GM18907 (cell line): ENCODE data around the gene PPA1.
"Not testable (repeated sequence)": the region's sequence is repeated elsewhere in the genome, so short reads cannot be mapped to it uniquely, and the experiment has no call there.

Source experiments
- ATAC-seq: cut with Tn5 transposase; IDR thresholded peaks from one replicate; pipeline ENCODE4 v1.9.1; 2021; ENCODE audit warnings: mild to moderate bottlenecking, moderate library complexity; ENCODE audit not compliant: unreplicated experiment

PPA1 gene

GRCh38 chr10:70222340-70222794 is 10.9 kb downstream of the PPA1 start:
- ATAC-seq = no peak

GRCh38 chr10:70221030-70221429 is 12.2 kb downstream of the PPA1 start:
- ATAC-seq = no peak

- ATAC-seq = no peak
Observed at GRCh38 chr10:70212879-70213278, 20.4 kb downstream of the PPA1 start.

DNA sequence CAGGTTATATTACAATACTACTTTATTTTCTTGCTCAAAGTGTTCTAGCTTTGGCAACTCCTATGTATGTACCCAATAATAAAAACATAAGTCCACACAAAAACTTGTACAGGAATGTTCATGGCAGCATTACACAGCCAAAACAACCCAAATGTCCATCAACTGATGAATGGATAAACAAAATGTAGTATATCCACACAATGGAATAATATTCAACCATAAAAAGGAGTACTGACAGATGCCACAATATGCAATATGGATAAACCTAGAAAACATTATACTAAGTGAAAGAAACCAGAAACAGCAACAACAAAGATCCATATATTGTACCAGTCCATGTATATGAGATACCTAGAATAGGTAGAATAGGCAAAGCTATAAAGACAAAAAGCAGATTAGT is 21.0 kb downstream of the PPA1 start:
- ATAC-seq = no peak

DNA sequence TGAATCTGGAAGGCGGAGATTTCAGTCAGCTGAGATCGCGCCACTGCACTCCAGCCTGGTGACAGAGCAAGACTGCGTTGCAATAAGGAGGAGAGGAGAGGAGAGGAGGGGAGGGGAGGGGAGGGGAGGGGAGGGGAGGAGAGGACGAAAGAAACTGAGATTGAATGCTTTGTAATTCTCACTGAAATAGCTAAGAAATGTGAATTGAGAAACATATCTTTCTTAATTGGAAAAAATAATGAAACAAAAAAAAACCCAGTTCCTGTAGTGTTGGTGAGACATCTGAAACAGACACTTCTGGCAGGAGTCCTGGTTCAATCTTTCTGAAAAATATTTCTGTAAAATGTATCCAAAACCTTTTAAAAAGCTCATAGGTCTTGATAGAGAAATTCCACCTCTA is 26.5 kb downstream of the PPA1 start:
- ATAC-seq = no peak

- no peak for ATAC-seq
Observed at GRCh38 chr10:70201105-70201504, 32.1 kb downstream of the PPA1 start.

- no peak for ATAC-seq
Observed at GRCh38 chr10:70198696-70199466, 34.3 kb downstream of the PPA1 start.

GRCh38 chr10:70197235-70197945 is 35.8 kb downstream of the PPA1 start:
- no peak for ATAC-seq

- no peak for ATAC-seq
Observed at GRCh38 chr10:70193391-70193844, 39.8 kb downstream of the PPA1 start.

- no peak for ATAC-seq
Observed at GRCh38 chr10:70192326-70192968, 40.8 kb downstream of the PPA1 start.

DNA sequence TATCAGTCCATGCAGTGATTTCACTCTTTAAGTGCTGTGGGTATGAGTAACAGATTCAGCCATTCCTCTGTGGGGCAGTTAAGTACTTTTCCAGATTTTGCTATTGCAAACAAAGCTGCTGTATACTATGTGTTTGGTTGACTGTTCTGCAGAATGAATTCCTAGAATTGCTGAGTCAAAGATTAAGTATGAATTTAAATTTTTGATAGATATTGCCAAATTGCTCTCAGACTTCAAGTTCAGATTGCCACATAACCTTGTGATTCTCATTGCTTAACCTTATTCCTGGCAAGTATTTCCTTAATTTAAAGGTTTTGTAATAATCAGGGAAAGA is 41.3 kb downstream of the PPA1 start:
- ATAC-seq = no peak

- ATAC-seq = no peak
Observed at GRCh38 chr10:70191161-70191971, 41.9 kb downstream of the PPA1 start.

DNA sequence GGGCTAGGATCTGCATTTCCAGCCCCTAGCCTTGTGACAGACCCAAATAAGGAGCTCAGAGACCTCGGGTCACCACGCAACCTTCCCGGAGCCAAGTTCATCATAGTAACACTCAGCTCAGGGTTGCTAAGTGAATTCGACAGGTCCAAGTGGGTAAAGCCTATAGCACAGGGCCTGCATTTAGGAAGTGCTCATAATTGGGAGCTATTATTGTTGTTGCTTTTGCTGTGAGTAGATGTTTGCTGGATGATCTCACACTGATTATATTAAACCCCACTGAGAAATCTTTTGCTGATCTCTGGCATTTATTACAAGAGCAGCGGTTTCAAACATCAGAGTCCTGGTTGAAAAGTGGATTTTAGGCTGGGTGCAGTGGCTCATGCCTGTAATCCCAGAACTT is 42.6 kb downstream of the PPA1 start:
- no peak for ATAC-seq

DNA sequence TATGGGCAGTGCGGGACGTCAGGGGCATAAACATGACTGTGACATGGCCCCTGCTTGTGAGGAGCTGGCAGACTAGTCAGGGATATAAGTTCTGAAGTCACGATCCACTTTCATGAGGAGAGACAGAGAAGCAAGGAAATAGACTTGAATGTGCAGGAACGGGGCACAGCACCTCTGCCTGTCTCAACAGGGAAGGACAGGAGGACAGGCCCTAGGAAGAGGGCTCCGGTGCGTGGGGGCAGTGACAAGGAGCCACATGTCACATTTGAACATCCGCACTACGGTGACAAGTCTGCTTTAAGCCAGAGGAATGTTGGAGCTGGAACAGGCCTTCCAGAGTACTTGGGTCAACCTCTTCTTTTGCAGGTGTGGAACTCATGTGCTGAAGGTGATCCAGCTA is 43.1 kb downstream of the PPA1 start:
- ATAC-seq = no peak

DNA sequence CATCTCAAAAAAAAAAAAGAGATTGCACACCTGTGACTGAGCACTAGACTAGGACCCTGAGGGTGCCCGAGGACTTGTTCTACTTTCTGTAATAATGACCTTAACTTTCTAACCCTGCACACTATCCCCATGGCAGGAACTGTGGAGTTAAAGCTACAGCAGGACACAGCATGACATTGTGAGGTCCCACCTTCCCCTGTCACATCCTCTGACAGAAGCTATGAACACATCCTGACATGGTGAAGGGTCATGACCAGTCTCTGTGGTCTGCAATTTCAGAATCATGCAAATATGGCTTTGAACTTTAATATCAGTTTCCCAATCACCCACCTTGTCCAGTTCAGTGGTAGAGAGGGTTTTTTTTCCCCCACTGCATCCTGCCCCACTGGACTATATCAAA is 44.5 kb downstream of the PPA1 start:
- ATAC-seq = no peak

DNA sequence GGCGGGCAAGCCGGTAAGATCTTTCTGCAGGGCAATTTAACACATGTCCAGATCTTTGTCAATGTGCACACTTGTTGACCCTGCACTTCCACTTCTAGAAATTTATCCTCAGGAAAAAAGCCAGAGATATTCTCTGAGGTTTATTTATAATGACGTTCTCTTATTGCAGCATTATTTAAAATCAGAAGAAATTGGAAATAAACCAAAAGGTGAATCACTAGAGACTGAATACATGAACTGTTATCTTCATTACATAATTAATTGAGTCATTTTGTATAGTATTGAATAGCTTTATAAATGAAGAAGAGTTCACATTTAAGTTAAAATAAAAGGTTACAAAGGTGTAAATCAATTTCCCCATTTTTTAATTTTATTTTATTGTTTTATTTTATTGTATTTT is 46.7 kb downstream of the PPA1 start:
- ATAC-seq = no peak

- no peak for ATAC-seq
Observed at GRCh38 chr10:70186090-70186489, 47.1 kb downstream of the PPA1 start.

DNA sequence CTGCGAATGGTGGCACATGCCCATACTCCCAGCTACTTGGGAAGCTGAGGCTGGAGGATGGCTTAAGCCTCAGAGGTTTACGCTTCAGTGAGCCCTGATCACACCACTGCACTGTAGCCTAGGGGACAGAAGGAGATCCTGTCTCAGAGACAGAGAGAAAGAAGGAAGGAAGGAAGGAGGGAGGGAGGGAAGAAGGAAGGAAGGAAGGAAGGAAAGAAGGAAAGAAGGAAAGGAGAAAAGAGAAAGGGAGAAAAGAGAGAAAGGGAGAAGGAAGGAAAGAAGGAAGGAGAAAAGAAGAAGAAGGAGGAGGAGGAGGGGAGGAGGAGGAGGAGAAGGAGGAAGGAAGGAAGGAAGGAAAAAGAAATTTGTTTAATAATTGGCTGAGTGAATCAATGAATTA is 49.9 kb downstream of the PPA1 start:
- no peak for ATAC-seq

- not testable (repeated sequence) for ATAC-seq
Observed at GRCh38 chr10:70179209-70179608, 54.0 kb downstream of the PPA1 start.

DNA sequence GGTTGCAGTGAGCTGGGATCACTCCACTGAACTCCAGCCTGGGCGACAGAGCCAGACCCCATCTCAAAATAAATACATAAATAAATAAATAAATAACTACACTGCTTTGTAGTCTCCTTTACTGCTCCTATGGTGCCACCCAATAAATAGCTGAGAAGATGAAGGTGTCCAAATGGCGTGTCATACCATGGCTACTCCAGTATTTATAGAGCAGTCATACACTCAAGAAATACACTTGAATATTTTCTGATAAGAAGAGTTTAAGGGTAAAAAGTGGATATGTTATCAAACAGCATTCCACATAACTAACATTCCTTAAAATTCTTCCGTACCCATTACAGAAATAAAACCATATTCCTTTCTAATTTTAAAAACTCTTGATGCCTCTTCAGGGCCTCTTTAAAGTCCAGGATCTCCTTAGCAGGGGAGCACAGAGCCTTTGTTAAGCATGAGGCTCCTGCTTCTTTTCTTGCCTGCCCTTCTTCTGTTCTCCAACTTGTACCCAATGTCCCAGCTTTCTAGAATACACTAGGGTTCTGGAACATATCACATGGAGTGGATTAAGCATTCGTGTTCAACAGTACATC is 55.0 kb downstream of the PPA1 start:
- ATAC-seq = no peak

- no peak for ATAC-seq
Observed at GRCh38 chr10:70176441-70176840, 56.8 kb downstream of the PPA1 start.
